Uterus (tissue), 4 donors: ENCODE results near the gene KCNMB2. TPM values are rescaled to one million over a fixed set of nuclear protein-coding genes. Genes with fewer than 3 reads are reported as not detected.
"Not testable (repeated sequence)": the region's sequence is repeated elsewhere in the genome, so short reads cannot be mapped to it uniquely, and the experiment has no call there.

Experiments used
- DNase-seq, 2 donors: peaks; one replicate each; pipeline ENCODE4 v3.0.0-alpha.2; 2019 to 2020
- H3K27ac ChIP-seq, 2 donors: fragments of 200-600 bp; sonication (generic); 1 replicate in 1 of 2; 2 replicates in 1 of 2; pipeline ENCODE4 v1.5.1; 2016 to 2018
- H3K27me3 ChIP-seq, 2 donors: fragments of 200-600 bp; sonication (generic); one replicate each; pipeline ENCODE4 v1.5.1; 2018 to 2019; ENCODE audit warnings: control low read depth in 1 of 2
- H3K36me3 ChIP-seq, 2 donors: fragments of 200-600 bp; sonication (generic); one replicate each; pipeline ENCODE4 v1.5.1; 2019; ENCODE audit warnings: control low read depth in 1 of 2
- H3K4me1 ChIP-seq, 2 donors: fragments of 200-600 bp; sonication (generic); one replicate each; pipeline ENCODE4 v1.5.1; 2018 to 2019; ENCODE audit warnings: control low read depth in 1 of 2
- H3K4me3 ChIP-seq, 2 donors: fragments of 200-600 bp; sonication (generic); 1 replicate in 1 of 2; 2 replicates in 1 of 2; pipeline ENCODE4 v1.5.1; 2018 to 2019; ENCODE audit warnings: mild to moderate bottlenecking in 1 of 2
- H3K9me3 ChIP-seq, 2 donors: fragments of 200-600 bp; sonication (generic); one replicate each; pipeline ENCODE4 v1.5.1; 2019; ENCODE audit warnings: control low read depth in 1 of 2
- POLR2A ChIP-seq, 2 donors: fragments of 450-650 bp; IDR thresholded peaks; one replicate each; pipeline ENCODE4 v1.6.1; 2016; ENCODE audit warnings: antibody characterized with exemption in 2 of 2, mild to moderate bottlenecking in 1 of 2, moderate library complexity in 1 of 2
- intact Hi-C: fragments of 100-400 bp; cut with DNase I; formaldehyde crosslinking; loops from one replicate; pipeline ENCODE4 v1.15.1; 2023; ENCODE audit warnings: low total_unique reads
- total RNA-seq, 4 donors: library from RNA; depleted of rRNA in 3 of 4; stranded (reverse); fragments of >200 nt in 3 of 4; gene quantifications; one replicate each; pipeline versions ENCODE4 v1.1.0 to v1.2.4, GENCODE V29; 2014 to 2023
- TF ChIP-seq, protein P1 (sequence below), 4 experiments: fragments of 200-600 bp in 2 of 4; fragments of 450-650 bp in 2 of 4; sonication (generic) in 2 of 4; IDR thresholded peaks; one replicate each; pipeline ENCODE4 v1.5.1; 2016 to 2019; ENCODE audit warnings: antibody characterized with exemption in 4 of 4, mild to moderate bottlenecking in 2 of 4, moderate library complexity in 1 of 4
- donor health status: DM: yes; HTN: yes; CAD: no.

Gene KCNMB2
- total RNA-seq, 4 donors from 2014 or later: 0.29 to 12.7 (median 1.4) TPM

DNA sequence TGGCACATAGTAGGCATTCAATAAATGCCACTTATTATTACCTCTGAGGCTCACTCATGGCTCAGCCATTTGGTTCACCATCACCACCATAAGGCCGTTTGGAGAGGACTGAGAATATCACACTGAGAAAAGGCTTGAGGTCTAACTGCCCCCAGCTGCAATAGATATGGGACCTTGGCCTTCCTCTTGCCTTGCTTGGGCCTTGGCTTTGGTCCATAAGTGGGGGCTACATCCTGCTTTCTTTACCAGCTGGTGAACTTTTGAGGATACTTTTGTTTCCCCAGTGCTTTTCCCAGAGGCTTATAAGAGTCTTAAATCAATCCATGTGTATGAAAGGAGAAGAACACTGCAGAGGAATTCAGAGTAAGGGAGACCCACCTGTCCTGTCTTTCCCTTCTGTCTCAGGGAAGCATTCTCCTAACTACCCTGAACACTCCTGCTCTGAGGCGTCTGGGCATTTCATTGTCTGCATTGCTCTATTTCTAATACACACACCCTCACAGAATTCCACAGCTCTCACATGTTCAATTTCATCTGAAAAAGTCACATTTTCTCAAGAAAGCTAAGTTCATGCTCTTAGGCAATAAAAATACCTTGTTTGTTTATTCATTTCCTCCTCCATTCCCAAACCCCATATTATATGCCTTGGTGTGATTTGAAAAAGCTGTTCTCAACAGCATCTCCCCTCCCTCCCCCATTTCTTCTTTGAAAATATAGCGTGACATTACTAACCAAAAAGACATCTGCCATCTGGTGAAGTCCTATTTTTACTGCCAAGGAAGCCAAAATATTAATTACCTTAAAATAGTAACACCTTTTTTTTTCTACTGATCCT, 22.5 kb upstream of the KCNMB2 start:
- Histone ChIP-seq H3K4me3 (no peak overlapping the region), H3K36me3 (no peaks in the 10 kb centered on the region), H3K9me3 (no peaks in the 10 kb centered on the region), H3K27me3 (no peaks in the 10 kb centered on the region), H3K4me1 (no peaks in the 10 kb centered on the region), H3K27ac (peak overlapping the region; percentile 36 to 41)
- intact Hi-C loops: no loop called here
- no peak for DNase-seq
- no peak for TF ChIP-seq POLR2A (IDR thresholded peaks at IDR 0.05)
- TF ChIP-seq, protein P1, sequence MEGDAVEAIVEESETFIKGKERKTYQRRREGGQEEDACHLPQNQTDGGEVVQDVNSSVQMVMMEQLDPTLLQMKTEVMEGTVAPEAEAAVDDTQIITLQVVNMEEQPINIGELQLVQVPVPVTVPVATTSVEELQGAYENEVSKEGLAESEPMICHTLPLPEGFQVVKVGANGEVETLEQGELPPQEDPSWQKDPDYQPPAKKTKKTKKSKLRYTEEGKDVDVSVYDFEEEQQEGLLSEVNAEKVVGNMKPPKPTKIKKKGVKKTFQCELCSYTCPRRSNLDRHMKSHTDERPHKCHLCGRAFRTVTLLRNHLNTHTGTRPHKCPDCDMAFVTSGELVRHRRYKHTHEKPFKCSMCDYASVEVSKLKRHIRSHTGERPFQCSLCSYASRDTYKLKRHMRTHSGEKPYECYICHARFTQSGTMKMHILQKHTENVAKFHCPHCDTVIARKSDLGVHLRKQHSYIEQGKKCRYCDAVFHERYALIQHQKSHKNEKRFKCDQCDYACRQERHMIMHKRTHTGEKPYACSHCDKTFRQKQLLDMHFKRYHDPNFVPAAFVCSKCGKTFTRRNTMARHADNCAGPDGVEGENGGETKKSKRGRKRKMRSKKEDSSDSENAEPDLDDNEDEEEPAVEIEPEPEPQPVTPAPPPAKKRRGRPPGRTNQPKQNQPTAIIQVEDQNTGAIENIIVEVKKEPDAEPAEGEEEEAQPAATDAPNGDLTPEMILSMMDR (IDR thresholded peaks at IDR 0.05): no peak

DNA sequence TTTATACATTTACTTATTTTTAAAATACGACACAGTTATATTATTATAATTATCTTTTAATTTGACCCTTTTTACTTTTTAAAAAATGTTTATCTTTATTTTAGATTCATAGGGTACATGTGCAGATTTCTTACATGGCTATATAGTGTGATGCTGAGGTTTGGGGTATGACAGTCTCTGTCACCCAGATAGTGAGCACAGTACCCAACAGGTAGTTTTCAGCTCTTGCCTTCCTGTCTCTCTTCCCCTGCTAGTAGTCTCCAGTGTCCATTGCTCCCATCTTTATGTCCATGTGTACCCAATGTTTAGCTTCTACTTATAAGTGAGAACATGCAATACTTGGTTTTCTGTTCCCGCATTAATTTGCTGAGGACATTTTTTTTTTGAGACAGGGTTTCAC, 21.8 kb upstream of the KCNMB2 start:
- Histone ChIP-seq H3K4me1 (no peaks in the 10 kb centered on the region), H3K36me3 (no peaks in the 10 kb centered on the region), H3K4me3 (no peak overlapping the region), H3K27me3 (no peaks in the 10 kb centered on the region), H3K9me3 (no peaks in the 10 kb centered on the region), H3K27ac (peak overlapping the region in 1 of 2 donors; percentile 41)
- no peak for TF ChIP-seq POLR2A (IDR thresholded peaks at IDR 0.05)
- TF ChIP-seq, protein P1 (IDR thresholded peaks at IDR 0.05): no peak
- DNase-seq: no peak
- intact Hi-C loops: no loop called here

DNA sequence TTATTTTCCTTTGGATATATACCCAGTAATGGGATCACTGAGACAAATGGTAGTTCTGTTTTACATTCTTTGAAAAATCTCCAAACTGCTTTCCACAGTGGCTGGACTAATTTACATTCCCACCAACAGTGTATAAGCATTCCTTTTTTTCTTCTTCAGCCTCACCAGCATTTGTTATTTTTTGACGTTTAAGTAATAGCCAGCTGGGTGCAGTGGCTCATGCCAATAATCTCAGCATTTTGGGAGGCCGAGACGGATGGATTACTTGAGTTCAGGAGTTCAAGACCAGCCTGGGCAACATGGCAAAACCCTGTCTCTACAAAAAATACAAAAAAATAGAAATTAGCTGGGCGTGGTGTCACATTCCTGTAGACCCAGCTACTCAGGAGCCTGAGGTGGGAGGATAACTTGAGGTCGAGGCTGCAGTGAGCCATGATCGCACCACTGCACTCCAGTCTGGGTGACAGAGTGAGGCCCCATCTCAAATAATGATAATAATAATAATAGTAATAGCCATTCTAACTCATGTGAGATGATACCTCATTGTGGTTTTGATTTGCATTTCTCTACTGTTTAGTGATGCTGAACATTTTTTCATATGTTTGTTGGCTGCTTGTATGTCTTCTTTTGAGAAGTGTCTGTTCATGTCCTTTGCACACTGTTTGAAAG, 21.0 kb upstream of the KCNMB2 start:
- intact Hi-C loops, H3K36me3 ChIP-seq, H3K27ac ChIP-seq, H3K9me3 ChIP-seq, DNase-seq, H3K27me3 ChIP-seq, H3K4me1 ChIP-seq, H3K4me3 ChIP-seq: not testable (repeated sequence)

DNA sequence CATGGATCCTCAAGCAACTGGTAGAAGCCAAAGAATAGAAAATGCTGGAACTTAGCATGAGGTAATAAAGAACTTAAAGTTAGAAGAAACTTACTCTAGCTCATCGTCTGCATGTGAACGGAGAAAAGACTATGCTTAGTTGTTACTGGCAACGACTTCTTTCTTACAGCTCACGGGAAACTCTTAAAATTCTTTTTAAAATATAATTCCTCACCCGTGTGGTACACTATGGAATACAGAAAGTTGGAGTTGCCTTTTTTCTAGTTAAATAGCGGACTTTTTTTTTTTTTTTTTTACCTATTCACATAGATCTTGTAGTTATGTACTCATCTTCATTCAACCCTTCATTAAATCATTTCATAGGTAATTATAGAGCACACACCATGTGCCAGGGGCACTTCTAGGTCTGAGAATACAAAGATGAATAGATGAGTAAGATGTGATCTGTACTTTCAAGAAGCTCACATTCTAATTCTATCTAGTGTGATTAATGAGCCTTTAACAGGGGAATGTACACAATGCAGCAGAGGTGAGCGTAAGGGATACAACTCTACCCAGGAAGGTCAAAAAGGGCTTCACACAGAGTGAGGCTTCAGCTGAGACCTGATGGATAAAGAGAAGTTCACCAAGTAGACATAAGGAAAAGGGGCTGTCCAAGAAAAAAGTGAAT, 18.4 kb upstream of the KCNMB2 start:
- TF ChIP-seq POLR2A (IDR thresholded peaks at IDR 0.05): no peak
- TF ChIP-seq, protein P1 (IDR thresholded peaks at IDR 0.05): no peak
- H3K9me3 ChIP-seq: no peaks in the 10 kb centered on the region
- H3K27ac ChIP-seq: no peak overlapping the region
- intact Hi-C loops: no loop called here
- no peak for DNase-seq
- no peaks in the 10 kb centered on the region for H3K27me3 ChIP-seq
- no peaks in the 10 kb centered on the region for H3K4me1 ChIP-seq
- no peak overlapping the region for H3K4me3 ChIP-seq
- no peaks in the 10 kb centered on the region for H3K36me3 ChIP-seq

DNA sequence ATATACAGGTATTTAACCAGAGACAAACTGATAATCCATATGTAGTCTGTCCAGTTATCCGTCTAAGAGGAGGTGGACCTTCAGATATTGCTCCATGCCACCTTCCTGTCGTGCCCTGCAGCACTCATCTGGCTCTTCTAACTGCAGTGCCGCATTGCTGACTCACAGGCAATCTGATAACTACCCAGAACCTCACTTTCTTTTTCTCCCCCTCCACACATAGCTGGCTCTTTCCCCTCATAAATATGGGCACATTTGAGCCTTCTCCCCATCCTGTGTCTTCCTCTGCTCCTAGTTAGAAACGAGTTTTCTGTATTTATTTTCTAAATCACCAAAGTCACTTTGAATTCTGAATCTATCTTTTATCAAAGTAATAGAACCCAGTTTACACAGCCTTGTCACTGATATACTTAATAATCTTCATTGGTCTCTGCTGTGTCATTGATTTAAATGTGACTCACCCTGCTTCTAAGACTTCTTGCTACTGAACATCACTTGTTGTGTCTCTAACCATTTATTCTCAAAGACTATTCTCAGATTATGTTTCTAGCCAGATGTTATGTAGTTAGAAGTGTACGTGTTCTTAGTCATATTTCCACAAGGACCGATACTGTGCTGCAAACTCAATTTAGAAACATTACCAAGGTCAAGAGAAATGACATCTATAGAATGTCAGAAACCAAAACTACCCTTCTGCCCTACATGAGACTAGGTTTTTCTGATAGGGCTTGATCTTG, 17.4 kb upstream of the KCNMB2 start:
- Histone ChIP-seq H3K9me3 (no peaks in the 10 kb centered on the region), H3K27ac (no peak overlapping the region), H3K27me3 (no peaks in the 10 kb centered on the region), H3K36me3 (no peaks in the 10 kb centered on the region), H3K4me1 (no peaks in the 10 kb centered on the region), H3K4me3 (no peak overlapping the region)
- intact Hi-C loops: no loop called here
- no peak for DNase-seq
- no peak for TF ChIP-seq POLR2A (IDR thresholded peaks at IDR 0.05)
- TF ChIP-seq, protein P1 (IDR thresholded peaks at IDR 0.05): no peak
